DOHH2 (cell line): ENCODE results near the gene PRXL2A.

Experiments used
- H3F3A ChIP-seq: fragments of 200-600 bp; sonication (generic), shearing (Covaris generic); 2 replicates; pipeline ENCODE4 v1.6.0; 2016; ENCODE audit warnings: antibody characterized with exemption, mild to moderate bottlenecking; ENCODE audit not compliant: control insufficient read depth, insufficient read depth
- H3K27ac ChIP-seq: fragments of 200-600 bp; sonication (generic); 2 replicates; pipeline ENCODE4 v1.5.1; 2014; ENCODE audit warnings: low read depth, mild to moderate bottlenecking, low read length, moderate library complexity
- H3K27me3 ChIP-seq: fragments of 200-600 bp; sonication (generic); 2 replicates; pipeline ENCODE4 v1.6.1; 2014; ENCODE audit warnings: mild to moderate bottlenecking, low read length, mixed read lengths; ENCODE audit not compliant: control insufficient read depth
- H3K36me3 ChIP-seq: fragments of 200-600 bp; sonication (generic); 2 replicates; pipeline ENCODE4 v1.6.1; 2014; ENCODE audit warnings: mild to moderate bottlenecking, low read length, moderate library complexity, mixed read lengths; ENCODE audit not compliant: control insufficient read depth
- H3K4me1 ChIP-seq: fragments of 200-600 bp; sonication (generic); 2 replicates; pipeline ENCODE4 v1.6.1; 2014; ENCODE audit warnings: mild to moderate bottlenecking, low read length, mixed read lengths; ENCODE audit not compliant: control insufficient read depth
- H3K4me2 ChIP-seq: fragments of 200-600 bp; sonication (generic); 2 replicates; pipeline ENCODE4 v1.6.0; 2014; ENCODE audit warnings: mild to moderate bottlenecking, low read length, moderate library complexity
- H3K4me3 ChIP-seq: fragments of 200-600 bp; sonication (generic); 2 replicates; pipeline ENCODE4 v1.5.1; 2014; ENCODE audit warnings: mild to moderate bottlenecking, low read length, mixed read lengths
- H3K79me2 ChIP-seq: fragments of 200-600 bp; sonication (generic); 2 replicates; pipeline ENCODE4 v1.6.1; 2014; ENCODE audit warnings: mild to moderate bottlenecking, low read length, mixed read lengths; ENCODE audit not compliant: control insufficient read depth
- H3K9me2 ChIP-seq: fragments of 200-600 bp; sonication (generic); replicated peaks from 2 replicates; pipeline ENCODE4 v1.6.1; 2014; ENCODE audit warnings: mild to moderate bottlenecking, low read length, mixed read lengths; ENCODE audit not compliant: control insufficient read depth
- H3K9me3 ChIP-seq: fragments of 200-600 bp; sonication (generic); 2 replicates; pipeline ENCODE4 v1.6.1; 2014; ENCODE audit warnings: antibody characterized with exemption, low read length, mixed read lengths; ENCODE audit not compliant: control insufficient read depth, insufficient read depth
- H4K20me1 ChIP-seq: fragments of 200-600 bp; sonication (generic); 2 replicates; pipeline ENCODE4 v1.6.0; 2014; ENCODE audit warnings: low read depth, mild to moderate bottlenecking, antibody characterized with exemption, low read length, moderate library complexity; ENCODE audit not compliant: control insufficient read depth, insufficient read depth
- EZH2phosphoT487 ChIP-seq: fragments of 200-600 bp; sonication (generic); IDR thresholded peaks from 2 replicates; pipeline ENCODE4 v1.6.1; 2017; ENCODE audit warnings: borderline replicate concordance, mild to moderate bottlenecking, antibody characterized with exemption, low read length, moderate library complexity, mixed read lengths
- TF ChIP-seq, protein P1 (sequence below): fragments of 200-600 bp; sonication (generic); IDR thresholded peaks from one replicate; pipeline ENCODE4 v1.5.1; 2014; ENCODE audit warnings: antibody characterized with exemption, mild to moderate bottlenecking, low read depth, low read length; ENCODE audit not compliant: poor library complexity, severe bottlenecking

PRXL2A gene

DNA sequence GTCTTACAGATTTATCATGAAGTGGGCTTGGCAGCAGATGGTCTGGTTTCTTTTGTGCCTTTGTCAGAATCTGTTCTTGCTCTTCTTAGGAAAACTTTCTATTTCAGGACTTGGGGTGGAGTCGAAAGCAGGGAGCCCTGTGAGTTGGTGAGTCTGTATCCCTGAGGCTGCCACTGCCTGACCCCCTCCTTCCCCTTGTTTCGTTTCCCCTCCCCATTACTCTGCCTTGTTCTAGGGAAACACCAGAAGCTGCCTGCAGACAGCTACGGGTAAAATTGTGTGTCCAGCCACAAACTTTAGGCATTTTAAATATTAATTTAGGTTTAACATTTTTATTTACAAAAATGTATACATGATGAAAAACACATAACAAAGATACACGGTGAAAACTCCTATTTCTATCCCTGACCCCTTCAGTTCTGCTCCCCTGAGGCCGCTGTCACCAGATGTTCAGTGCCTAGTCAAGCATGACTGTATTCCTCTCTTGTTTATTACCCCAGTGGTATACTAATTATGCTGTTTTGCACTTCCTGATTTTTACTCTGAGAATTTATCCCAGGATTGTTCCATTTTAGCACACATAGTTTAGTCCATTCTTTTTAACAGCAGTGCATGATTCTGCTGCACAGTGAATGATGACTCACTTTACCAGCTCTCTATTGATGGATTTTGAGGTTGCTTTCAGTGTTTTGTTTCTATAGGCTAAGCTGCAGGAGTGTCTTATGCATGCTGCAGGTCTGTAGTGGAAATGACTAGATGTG lies 54.8 kb downstream of the PRXL2A start:
- no peaks in the 10 kb centered on the region for H4K20me1 ChIP-seq
- peak overlapping the region; percentile 55 for H3K27ac ChIP-seq
- peaks cover 99% of the 10 kb centered on the region for H3K79me2 ChIP-seq

GRCh38 chr10:80463868-80464267 lies 55.5 kb downstream of the PRXL2A start:
- H3K9me2 ChIP-seq: no peaks in the 10 kb centered on the region
- TF ChIP-seq, protein P1, sequence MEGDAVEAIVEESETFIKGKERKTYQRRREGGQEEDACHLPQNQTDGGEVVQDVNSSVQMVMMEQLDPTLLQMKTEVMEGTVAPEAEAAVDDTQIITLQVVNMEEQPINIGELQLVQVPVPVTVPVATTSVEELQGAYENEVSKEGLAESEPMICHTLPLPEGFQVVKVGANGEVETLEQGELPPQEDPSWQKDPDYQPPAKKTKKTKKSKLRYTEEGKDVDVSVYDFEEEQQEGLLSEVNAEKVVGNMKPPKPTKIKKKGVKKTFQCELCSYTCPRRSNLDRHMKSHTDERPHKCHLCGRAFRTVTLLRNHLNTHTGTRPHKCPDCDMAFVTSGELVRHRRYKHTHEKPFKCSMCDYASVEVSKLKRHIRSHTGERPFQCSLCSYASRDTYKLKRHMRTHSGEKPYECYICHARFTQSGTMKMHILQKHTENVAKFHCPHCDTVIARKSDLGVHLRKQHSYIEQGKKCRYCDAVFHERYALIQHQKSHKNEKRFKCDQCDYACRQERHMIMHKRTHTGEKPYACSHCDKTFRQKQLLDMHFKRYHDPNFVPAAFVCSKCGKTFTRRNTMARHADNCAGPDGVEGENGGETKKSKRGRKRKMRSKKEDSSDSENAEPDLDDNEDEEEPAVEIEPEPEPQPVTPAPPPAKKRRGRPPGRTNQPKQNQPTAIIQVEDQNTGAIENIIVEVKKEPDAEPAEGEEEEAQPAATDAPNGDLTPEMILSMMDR: no peak
- TF ChIP-seq EZH2phosphoT487: no peak
- H3F3A ChIP-seq: no peaks in the 10 kb centered on the region
- H3K4me2 ChIP-seq: peak overlapping the region; percentile 56
- peaks cover 99% of the 10 kb centered on the region for H3K79me2 ChIP-seq
- peak overlapping the region; percentile 36 for H3K4me3 ChIP-seq
- no peaks in the 10 kb centered on the region for H3K27me3 ChIP-seq
- no peaks in the 10 kb centered on the region for H4K20me1 ChIP-seq
- peak overlapping the region; percentile 55 for H3K27ac ChIP-seq
- peaks cover 13% of the 10 kb centered on the region for H3K36me3 ChIP-seq
- H3K4me1 ChIP-seq: peaks cover 100% of the 10 kb centered on the region
- H3K9me3 ChIP-seq: no peaks in the 10 kb centered on the region

More for the DNA sequence above, 54.8 kb downstream of the PRXL2A start:
- H3K27me3 ChIP-seq: no peaks in the 10 kb centered on the region
- no peaks in the 10 kb centered on the region for H3K9me3 ChIP-seq
- H3K36me3 ChIP-seq: peaks cover 11% of the 10 kb centered on the region
- H3F3A ChIP-seq: no peaks in the 10 kb centered on the region
- peak overlapping the region; percentile 36 for H3K4me3 ChIP-seq
- H3K9me2 ChIP-seq: no peaks in the 10 kb centered on the region
- H3K4me1 ChIP-seq: peaks cover 100% of the 10 kb centered on the region
- H3K4me2 ChIP-seq: peak overlapping the region; percentile 56
- TF ChIP-seq EZH2phosphoT487: no peak
- TF ChIP-seq, protein P1: no peak

DNA sequence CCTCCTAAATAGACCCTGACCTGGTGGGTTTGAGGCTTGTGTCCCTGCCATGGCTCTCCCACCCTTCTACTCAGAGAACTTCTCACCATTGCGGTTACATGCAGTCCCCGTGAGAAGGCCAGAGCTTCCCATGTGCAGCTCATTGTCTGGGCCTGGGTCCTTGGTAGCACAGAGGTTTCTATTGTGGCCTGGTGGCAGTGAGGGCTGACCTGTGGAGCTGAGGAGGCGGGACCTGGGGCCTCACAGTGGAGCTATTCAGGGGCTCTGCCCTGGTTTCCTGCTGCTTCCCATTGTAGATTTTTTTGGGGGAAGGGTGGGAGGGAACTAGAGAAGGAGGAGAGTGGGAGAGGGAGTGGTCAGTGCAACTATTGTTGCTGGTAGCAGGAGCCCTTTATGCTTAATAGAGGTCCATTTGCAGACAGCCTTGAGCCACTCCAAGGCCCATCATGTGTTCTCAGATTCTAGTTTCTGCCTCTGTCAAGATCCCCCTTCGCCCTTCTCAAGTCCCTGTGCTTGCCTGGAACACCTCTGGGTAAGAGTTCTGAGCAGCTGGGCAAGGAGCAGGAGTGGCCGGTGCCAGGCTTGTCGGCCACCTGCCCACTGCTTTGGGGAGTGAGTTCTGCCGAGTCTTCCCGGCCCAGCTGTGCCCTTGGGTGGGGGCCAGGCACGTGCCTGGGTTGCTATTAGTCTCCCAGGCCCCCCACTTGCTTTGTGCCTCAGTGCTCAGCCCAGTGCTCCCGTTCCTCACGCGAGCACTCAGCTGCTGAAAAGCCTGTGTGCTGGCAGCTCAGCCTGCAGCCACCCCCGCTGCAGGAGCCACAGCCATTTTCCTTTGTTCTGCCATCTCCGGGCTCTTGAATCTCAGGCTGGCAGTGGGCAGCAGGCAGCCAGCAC lies 56.5 kb downstream of the PRXL2A start:
- 0 out of 2 replicates have a peak, but pooled peaks cover 3% of the 10 kb centered on the region for H3F3A ChIP-seq
- H3K27me3 ChIP-seq: no peaks in the 10 kb centered on the region
- H3K4me3 ChIP-seq: peak overlapping the region; percentile 36
- peak overlapping the region; percentile 55 for H3K27ac ChIP-seq
- H3K9me2 ChIP-seq: no peaks in the 10 kb centered on the region
- TF ChIP-seq, protein P1: no peak
- no peak for TF ChIP-seq EZH2phosphoT487
- H3K4me1 ChIP-seq: peaks cover 100% of the 10 kb centered on the region
- peaks cover 13% of the 10 kb centered on the region for H3K36me3 ChIP-seq
- H4K20me1 ChIP-seq: no peaks in the 10 kb centered on the region
- H3K79me2 ChIP-seq: peaks cover 95% of the 10 kb centered on the region
- H3K9me3 ChIP-seq: no peaks in the 10 kb centered on the region
- H3K4me2 ChIP-seq: peak overlapping the region; percentile 56
